ENCODE results near the gene CACNG7.

- no peak for TF ChIP-seq NFYB (IDR thresholded peaks at IDR 0.05; ENCODE audit: insufficient read depth, low read depth, low read length)
- TF ChIP-seq POLR2AphosphoS2 (IDR thresholded peaks at IDR 0.05; ENCODE audit: low read depth, low read length), result no peak
- TF ChIP-seq EZH2 (IDR thresholded peaks at IDR 0.05; ENCODE audit: borderline replicate concordance, control insufficient read depth, low read depth, low read length), result no peak
- TF ChIP-seq EED (IDR thresholded peaks at IDR 0.05; ENCODE audit: low read depth), result no peak
- TF ChIP-seq, protein P1, sequence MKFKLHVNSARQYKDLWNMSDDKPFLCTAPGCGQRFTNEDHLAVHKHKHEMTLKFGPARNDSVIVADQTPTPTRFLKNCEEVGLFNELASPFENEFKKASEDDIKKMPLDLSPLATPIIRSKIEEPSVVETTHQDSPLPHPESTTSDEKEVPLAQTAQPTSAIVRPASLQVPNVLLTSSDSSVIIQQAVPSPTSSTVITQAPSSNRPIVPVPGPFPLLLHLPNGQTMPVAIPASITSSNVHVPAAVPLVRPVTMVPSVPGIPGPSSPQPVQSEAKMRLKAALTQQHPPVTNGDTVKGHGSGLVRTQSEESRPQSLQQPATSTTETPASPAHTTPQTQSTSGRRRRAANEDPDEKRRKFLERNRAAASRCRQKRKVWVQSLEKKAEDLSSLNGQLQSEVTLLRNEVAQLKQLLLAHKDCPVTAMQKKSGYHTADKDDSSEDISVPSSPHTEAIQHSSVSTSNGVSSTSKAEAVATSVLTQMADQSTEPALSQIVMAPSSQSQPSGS (IDR thresholded peaks at IDR 0.05; ENCODE audit: low read length), result no peak
- no peak for TF ChIP-seq EP300 (IDR thresholded peaks at IDR 0.05; ENCODE audit: borderline replicate concordance in 1 of 2, control insufficient read depth in 1 of 2, low read depth in 2 of 2, low read length in 2 of 2)
- TF ChIP-seq, protein P2, sequence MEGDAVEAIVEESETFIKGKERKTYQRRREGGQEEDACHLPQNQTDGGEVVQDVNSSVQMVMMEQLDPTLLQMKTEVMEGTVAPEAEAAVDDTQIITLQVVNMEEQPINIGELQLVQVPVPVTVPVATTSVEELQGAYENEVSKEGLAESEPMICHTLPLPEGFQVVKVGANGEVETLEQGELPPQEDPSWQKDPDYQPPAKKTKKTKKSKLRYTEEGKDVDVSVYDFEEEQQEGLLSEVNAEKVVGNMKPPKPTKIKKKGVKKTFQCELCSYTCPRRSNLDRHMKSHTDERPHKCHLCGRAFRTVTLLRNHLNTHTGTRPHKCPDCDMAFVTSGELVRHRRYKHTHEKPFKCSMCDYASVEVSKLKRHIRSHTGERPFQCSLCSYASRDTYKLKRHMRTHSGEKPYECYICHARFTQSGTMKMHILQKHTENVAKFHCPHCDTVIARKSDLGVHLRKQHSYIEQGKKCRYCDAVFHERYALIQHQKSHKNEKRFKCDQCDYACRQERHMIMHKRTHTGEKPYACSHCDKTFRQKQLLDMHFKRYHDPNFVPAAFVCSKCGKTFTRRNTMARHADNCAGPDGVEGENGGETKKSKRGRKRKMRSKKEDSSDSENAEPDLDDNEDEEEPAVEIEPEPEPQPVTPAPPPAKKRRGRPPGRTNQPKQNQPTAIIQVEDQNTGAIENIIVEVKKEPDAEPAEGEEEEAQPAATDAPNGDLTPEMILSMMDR (IDR thresholded peaks at IDR 0.05 in 2 of 3, conservative IDR thresholded peaks at IDR 0.05 in 1 of 3; ENCODE audit: control insufficient read depth in 2 of 3, extremely low read depth in 1 of 3, insufficient read depth in 1 of 3, low read depth in 3 of 3, low read length in 3 of 3), result no peak
- no peak for TF ChIP-seq SPI1 (IDR thresholded peaks at IDR 0.05; ENCODE audit: borderline replicate concordance, insufficient read depth, low read depth, low read length)
- TF ChIP-seq HDAC2 (IDR thresholded peaks at IDR 0.05), result no peak
- no peak for TF ChIP-seq TAF1 (IDR thresholded peaks at IDR 0.05; ENCODE audit: borderline replicate concordance, low read depth, low read length)
- no peak for TF ChIP-seq POLR2A (IDR thresholded peaks at IDR 0.05; ENCODE audit: low read depth, low read length)
- TF ChIP-seq MXI1 (IDR thresholded peaks at IDR 0.05; ENCODE audit: low read depth, low read length), result no peak
These were observed 49.1 kb downstream of the CACNG7 start for GRCh38 chr19:53958168-53958571.

All from GM12878 (cell line).